CD14-positive monocyte (primary cell): ENCODE results near the gene PCBP3. TPM values are rescaled to one million over a fixed set of nuclear protein-coding genes. Genes with fewer than 3 reads are reported as not detected.
"Not testable (repeated sequence)": the region's sequence is repeated elsewhere in the genome, so short reads cannot be mapped to it uniquely, and the experiment has no call there.

Experiments used
- DNase-seq, 3 donors: peaks; one replicate each; pipeline ENCODE4 v3.0.0-alpha.2; 2011 to 2022
- H2AFZ ChIP-seq: 2 replicates; pipeline ENCODE4 v1.6.0; 2012; ENCODE audit warnings: mild to moderate bottlenecking, low read depth, low read length, inconsistent platforms; ENCODE audit not compliant: insufficient read depth, poor library complexity, severe bottlenecking
- H3K27ac ChIP-seq, 2 donors: 1 replicate in 1 of 2; 2 replicates in 1 of 2; pipeline ENCODE4 v1.5.1; 2012 to 2013; ENCODE audit warnings: low read length in 2 of 2, control low read depth in 1 of 2, inconsistent platforms in 1 of 2, low read depth in 1 of 2, mild to moderate bottlenecking in 1 of 2
- H3K27me3 ChIP-seq, 2 donors: one replicate each; pipeline versions ENCODE4 v1.6.0 to v1.6.1; 2011 to 2013; ENCODE audit warnings: low read length in 2 of 2; ENCODE audit not compliant: control insufficient read depth in 2 of 2, insufficient read depth in 2 of 2
- H3K36me3 ChIP-seq, 2 donors: replicated peaks in 1 of 2; 1 replicate in 1 of 2; 2 replicates in 1 of 2; pipeline versions ENCODE4 v1.5.1 to v1.6.1; 2012 to 2013; ENCODE audit warnings: low read length in 2 of 2, control low read depth in 1 of 2, inconsistent platforms in 1 of 2, mild to moderate bottlenecking in 1 of 2; ENCODE audit not compliant: insufficient read depth in 2 of 2, control insufficient read depth in 1 of 2
- H3K4me1 ChIP-seq, 2 donors: 1 replicate in 1 of 2; 2 replicates in 1 of 2; pipeline versions ENCODE4 v1.5.1 to v1.6.1; 2012 to 2013; ENCODE audit warnings: low read length in 2 of 2, control low read depth in 1 of 2, inconsistent platforms in 1 of 2, mild to moderate bottlenecking in 1 of 2, moderate library complexity in 1 of 2; ENCODE audit not compliant: insufficient read depth in 2 of 2, control insufficient read depth in 1 of 2
- H3K4me2 ChIP-seq: replicated peaks from 2 replicates; pipeline ENCODE3; 2012; ENCODE audit warnings: low read length, moderate library complexity, mild to moderate bottlenecking; ENCODE audit not compliant: poor library complexity, severe bottlenecking; ENCODE audit errors: extremely low read depth
- H3K4me3 ChIP-seq, 3 experiments: fragments of 200-600 bp in 1 of 3; sonication (generic) in 1 of 3; replicated peaks in 1 of 3; 1 replicate in 2 of 3; 2 replicates in 1 of 3; pipeline ENCODE4 v1.5.1; 2011 to 2013; ENCODE audit warnings: low read length in 3 of 3, mild to moderate bottlenecking in 3 of 3, control low read depth in 2 of 3, low read depth in 2 of 3, inconsistent platforms in 1 of 3, moderate library complexity in 1 of 3
- H3K79me2 ChIP-seq: 2 replicates; pipeline ENCODE4 v1.6.0; 2012; ENCODE audit warnings: mild to moderate bottlenecking, control low read depth, inconsistent platforms, low read length, moderate library complexity; ENCODE audit not compliant: insufficient read depth
- H3K9ac ChIP-seq: 2 replicates; pipeline ENCODE4 v1.6.0; 2017; ENCODE audit warnings: low read length, mild to moderate bottlenecking; ENCODE audit not compliant: insufficient read depth, poor library complexity, severe bottlenecking
- H3K9me3 ChIP-seq, 2 donors: replicated peaks in 1 of 2; 1 replicate in 1 of 2; 2 replicates in 1 of 2; pipeline versions ENCODE4 v1.5.1 to v1.6.1; 2012 to 2013; ENCODE audit warnings: low read length in 2 of 2, control low read depth in 1 of 2; ENCODE audit not compliant: control insufficient read depth in 1 of 2, insufficient read depth in 1 of 2
- H4K20me1 ChIP-seq: 2 replicates; pipeline ENCODE4 v1.6.0; 2012; ENCODE audit warnings: mild to moderate bottlenecking, low read length, control low read depth, moderate library complexity; ENCODE audit not compliant: insufficient read depth
- H3K27ac Mint-ChIP-seq, 7 donors: one replicate each; pipeline ENCODE4 v1.8.0; 2020; ENCODE audit warnings: mild to moderate bottlenecking in 7 of 7, mixed read lengths in 7 of 7, moderate library complexity in 6 of 7, inconsistent platforms in 2 of 7
- H3K27me3 Mint-ChIP-seq, 3 donors: one replicate each; pipeline ENCODE4 v1.8.0; 2021 to 2022; ENCODE audit warnings: low read depth in 3 of 3, mild to moderate bottlenecking in 3 of 3, mixed read lengths in 3 of 3, moderate library complexity in 3 of 3, inconsistent platforms in 1 of 3
- H3K36me3 Mint-ChIP-seq, 2 donors: one replicate each; pipeline ENCODE4 v1.8.0; 2020; ENCODE audit warnings: mixed read lengths in 2 of 2, inconsistent platforms in 1 of 2, mild to moderate bottlenecking in 1 of 2
- H3K4me1 Mint-ChIP-seq: one replicate; pipeline ENCODE4 v1.8.0; 2020; ENCODE audit warnings: mild to moderate bottlenecking, mixed read lengths
- H3K4me3 Mint-ChIP-seq, 2 donors: one replicate each; pipeline ENCODE4 v1.8.0; 2020; ENCODE audit warnings: mild to moderate bottlenecking in 2 of 2, mixed read lengths in 2 of 2, moderate library complexity in 1 of 2
- H3K9me3 Mint-ChIP-seq, 7 donors: one replicate each; pipeline ENCODE4 v1.8.0; 2020 to 2022; ENCODE audit warnings: mixed read lengths in 7 of 7, mild to moderate bottlenecking in 6 of 7, moderate library complexity in 6 of 7, inconsistent platforms in 2 of 7
- WGBS: methylation state at CpG from one replicate; pipeline ENCODE4 v1.1.5; 2013; ENCODE audit warnings: missing lambda C conversion rate; ENCODE audit not compliant: insufficient coverage; 5-methylcytosine and 5-hydroxymethylcytosine counted together
- intact Hi-C, 2 donors: fragments of 100-400 bp; cut with micrococcal nuclease; formaldehyde crosslinking; loops; one replicate each; pipeline versions ENCODE4 v1.15.0 to v1.15.1; 2023
- polyA plus RNA-seq, 3 donors: library from polyadenylated mRNA; depleted of rRNA in 1 of 3; unstranded in 2 of 3; stranded (reverse) in 1 of 3; fragments of 300-500 nt in 2 of 3; fragments of >200 nt in 1 of 3; fragmentation: Illumina TruSeq in 2 of 3; gene quantifications; 1 replicate in 2 of 3; 2 replicates in 1 of 3; pipeline ENCODE4 v1.2.3, GENCODE V29; 2012 to 2021

Gene PCBP3
- polyA plus RNA-seq, 3 donors: 0.34 to 0.49 TPM; not detected in 1

GRCh38 chr21:45661913-45662622 lies 18.5 kb downstream of the PCBP3 start:
- WGBS: no CpG with 5 or more reads among the region's 4 CpGs
- peaks cover 15 to 34% (median 27%) of the 10 kb centered on the region in 7 donors for H3K9me3 Mint-ChIP-seq
- H3K4me1 Mint-ChIP-seq, DNase-seq, H3K27ac ChIP-seq, H3K9ac ChIP-seq, H3K79me2 ChIP-seq, H3K27me3 Mint-ChIP-seq, H3K27me3 ChIP-seq, intact Hi-C loops, H3K4me3 ChIP-seq, H3K4me2 ChIP-seq, H3K4me3 Mint-ChIP-seq, H2AFZ ChIP-seq, H3K36me3 Mint-ChIP-seq, H3K36me3 ChIP-seq, H3K4me1 ChIP-seq, H4K20me1 ChIP-seq: not testable (repeated sequence)
- H3K27ac Mint-ChIP-seq: peak overlapping the region in 1 of 7 donors; percentile 37
- H3K9me3 ChIP-seq: peaks cover 7 to 20% of the 10 kb centered on the region in 2 donors

DNA sequence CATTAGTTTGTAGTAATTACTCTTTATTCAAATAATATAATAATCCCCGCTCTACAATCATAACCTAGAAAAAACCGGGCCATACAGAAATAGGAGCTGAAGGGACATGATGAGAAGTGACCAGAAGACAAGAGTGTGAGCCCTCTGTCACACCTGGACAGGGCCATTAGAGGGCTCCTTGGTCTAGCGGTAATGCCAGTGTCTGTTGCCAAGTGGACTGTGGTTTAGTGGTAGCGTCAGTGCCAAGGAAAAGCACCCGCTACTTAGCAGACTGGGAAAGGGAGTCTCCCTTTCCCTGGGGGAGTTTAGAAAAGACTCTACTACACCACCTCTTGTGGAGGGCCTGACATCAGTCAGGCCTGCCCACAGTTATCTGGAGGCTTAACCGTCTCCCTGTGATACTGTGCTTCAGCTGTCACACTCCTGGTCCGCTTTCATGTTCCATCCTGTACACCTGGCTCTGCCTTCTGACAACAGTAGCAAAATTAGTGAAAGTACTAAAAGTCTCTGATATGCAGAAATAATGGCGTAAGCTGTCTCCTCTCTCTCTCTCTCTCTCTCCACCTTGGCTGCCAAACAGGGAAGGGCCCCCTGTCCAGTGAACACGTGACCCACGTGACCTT lies 19.2 kb downstream of the PCBP3 start:
- H3K9me3 ChIP-seq: peaks cover 9 to 21% of the 10 kb centered on the region in 2 donors
- 92% methylated on average over 4 of the region's 10 CpGs for WGBS
- H3K4me3 Mint-ChIP-seq: not testable (repeated sequence)

More for the DNA sequence above, 19.2 kb downstream of the PCBP3 start:
- H3K79me2 ChIP-seq, intact Hi-C loops, H3K27me3 ChIP-seq, H3K4me1 Mint-ChIP-seq, H3K36me3 ChIP-seq, H3K27ac Mint-ChIP-seq, H3K27me3 Mint-ChIP-seq, DNase-seq, H3K9ac ChIP-seq, H3K4me1 ChIP-seq, H2AFZ ChIP-seq, H3K4me3 ChIP-seq, H3K4me2 ChIP-seq, H4K20me1 ChIP-seq, H3K36me3 Mint-ChIP-seq, H3K27ac ChIP-seq: not testable (repeated sequence)
- peaks cover 16 to 37% (median 29%) of the 10 kb centered on the region in 7 donors for H3K9me3 Mint-ChIP-seq
